AG04449 (cell line): ENCODE measurements around the gene SLC44A1.

Experiments
- CTCF ChIA-PET: fragments of 350-600 bp; formaldehyde crosslinking; extraction: SDS; loops from one replicate; lab custom pipeline; 2021; ENCODE audit warnings: antibody characterized with exemption; lab: Yijun Ruan, JAX
- POLR2A ChIA-PET: fragments of 400-600, 350-600 bp; formaldehyde crosslinking; extraction: SDS; loops from one replicate; lab custom pipeline; 2020; ENCODE audit warnings: antibody characterized with exemption, inconsistent platforms; lab: Yijun Ruan, JAX
- DNase-seq: peaks from one replicate; pipeline ENCODE4 v3.0.0-alpha.2; 2010; ENCODE audit warnings: low read depth, low spot score
- H3K4me3 ChIP-seq: 2 replicates; pipeline ENCODE4 v1.5.1; 2011; ENCODE audit warnings: low read depth, mild to moderate bottlenecking, control low read depth, low read length
- TF ChIP-seq, protein P1 (sequence below): IDR thresholded peaks from one replicate; pipeline ENCODE4 v1.5.1; 2011; ENCODE audit warnings: mild to moderate bottlenecking, moderate library complexity, low read length, control low read depth, inconsistent platforms; ENCODE audit not compliant: insufficient read depth; ENCODE audit errors: missing control alignments

SLC44A1 gene

DNA sequence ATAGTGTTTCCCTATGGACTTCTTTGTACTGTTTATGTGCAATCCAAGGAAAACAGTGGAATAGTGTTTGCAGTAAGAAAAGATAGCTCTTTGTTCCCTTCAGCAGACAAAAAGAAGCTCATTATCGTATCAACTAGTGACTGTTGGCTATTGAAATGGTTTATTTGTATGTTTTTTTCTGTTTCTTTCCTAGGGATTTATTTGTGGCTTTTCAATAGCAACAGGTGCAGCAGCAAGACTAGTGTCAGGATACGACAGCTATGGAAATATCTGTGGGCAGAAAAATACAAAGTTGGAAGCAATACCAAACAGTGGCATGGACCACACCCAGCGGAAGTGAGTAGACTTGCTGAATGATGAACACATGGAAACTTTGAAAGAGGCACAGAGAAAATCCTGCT, 65.1 kb downstream of the SLC44A1 start:
- ChIA-PET POLR2A (no interaction called here), CTCF (interaction anchor here (1.5 kb wide), 1 partner anchor 21 kb away, joined by 3 read pairs; no protein-coding TSS in a partner anchor)
- TF ChIP-seq, protein P1, sequence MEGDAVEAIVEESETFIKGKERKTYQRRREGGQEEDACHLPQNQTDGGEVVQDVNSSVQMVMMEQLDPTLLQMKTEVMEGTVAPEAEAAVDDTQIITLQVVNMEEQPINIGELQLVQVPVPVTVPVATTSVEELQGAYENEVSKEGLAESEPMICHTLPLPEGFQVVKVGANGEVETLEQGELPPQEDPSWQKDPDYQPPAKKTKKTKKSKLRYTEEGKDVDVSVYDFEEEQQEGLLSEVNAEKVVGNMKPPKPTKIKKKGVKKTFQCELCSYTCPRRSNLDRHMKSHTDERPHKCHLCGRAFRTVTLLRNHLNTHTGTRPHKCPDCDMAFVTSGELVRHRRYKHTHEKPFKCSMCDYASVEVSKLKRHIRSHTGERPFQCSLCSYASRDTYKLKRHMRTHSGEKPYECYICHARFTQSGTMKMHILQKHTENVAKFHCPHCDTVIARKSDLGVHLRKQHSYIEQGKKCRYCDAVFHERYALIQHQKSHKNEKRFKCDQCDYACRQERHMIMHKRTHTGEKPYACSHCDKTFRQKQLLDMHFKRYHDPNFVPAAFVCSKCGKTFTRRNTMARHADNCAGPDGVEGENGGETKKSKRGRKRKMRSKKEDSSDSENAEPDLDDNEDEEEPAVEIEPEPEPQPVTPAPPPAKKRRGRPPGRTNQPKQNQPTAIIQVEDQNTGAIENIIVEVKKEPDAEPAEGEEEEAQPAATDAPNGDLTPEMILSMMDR, result no peak
- no peak for DNase-seq
- H3K4me3 ChIP-seq, result no peak overlapping the region

DNA sequence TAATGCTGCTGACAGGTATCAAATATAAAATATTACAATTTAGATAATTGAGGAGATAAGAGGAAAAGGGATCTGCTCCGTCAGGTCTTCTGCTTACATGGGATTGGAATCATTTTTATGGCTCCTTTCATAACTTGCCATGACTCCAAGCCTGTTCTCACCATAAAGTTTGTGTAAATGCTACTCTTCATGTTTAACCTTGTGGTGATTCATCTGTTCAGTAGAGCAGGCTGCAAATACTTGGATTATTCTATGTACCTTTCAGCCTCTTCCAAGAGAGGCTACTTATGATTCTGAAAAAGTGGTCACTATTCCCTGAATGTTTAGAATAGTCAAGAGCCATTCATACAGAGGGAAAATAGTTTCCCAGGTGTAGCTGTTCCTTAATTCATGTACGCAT, 66.9 kb downstream of the SLC44A1 start:
- no peak for DNase-seq
- no peak overlapping the region for H3K4me3 ChIP-seq
- TF ChIP-seq, protein P1, result no peak
- ChIA-PET POLR2A (no interaction called here), CTCF (interaction anchor here (0.6 kb wide), 1 partner anchor 14 kb away, joined by 3 read pairs; no protein-coding TSS in a partner anchor)

DNA sequence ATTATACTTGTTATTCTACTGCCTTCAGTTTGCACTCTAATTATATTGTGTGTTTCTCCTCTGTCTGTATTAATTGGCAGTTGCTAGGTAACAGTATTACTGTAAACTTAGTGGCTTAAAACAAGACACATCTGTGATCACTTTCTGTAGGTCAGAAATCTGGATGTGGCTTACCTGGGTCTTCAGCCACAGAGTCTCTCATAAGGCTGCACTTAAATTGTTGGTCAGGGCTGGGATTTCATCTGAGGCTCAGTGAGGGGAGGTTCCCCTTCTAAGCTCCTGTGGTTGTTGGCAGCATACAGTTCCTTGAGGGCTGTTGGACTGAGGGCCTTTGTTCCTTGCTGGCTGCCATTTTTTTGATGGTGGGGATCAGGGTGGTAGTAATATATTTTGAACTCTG, 68.8 kb downstream of the SLC44A1 start:
- DNase-seq, result no peak
- TF ChIP-seq, protein P1, result no peak
- no peak overlapping the region for H3K4me3 ChIP-seq
- ChIA-PET CTCF (interaction anchor here (0.8 kb wide), 1 partner anchor 12 kb away, joined by 3 read pairs; no protein-coding TSS in a partner anchor), POLR2A (no interaction called here)

DNA sequence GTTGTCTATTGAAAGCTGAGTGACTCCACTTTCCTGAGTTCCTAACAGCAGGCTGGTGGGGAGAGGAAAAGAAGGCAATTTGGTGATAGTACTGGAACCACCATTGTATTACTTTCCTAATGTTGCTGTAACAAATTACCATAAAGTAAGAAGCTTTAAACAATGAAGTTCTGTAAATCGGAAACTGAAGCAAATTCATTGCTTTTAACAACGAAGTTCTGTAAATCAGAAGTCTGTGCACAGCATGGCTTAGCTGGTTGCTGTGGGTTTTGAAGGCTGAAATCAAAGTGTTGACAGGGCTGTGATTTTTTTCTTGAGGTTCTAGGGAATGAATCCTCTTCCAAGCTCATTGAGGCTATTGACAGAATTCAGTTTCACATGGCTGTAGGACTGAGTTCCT, 72.3 kb downstream of the SLC44A1 start:
- TF ChIP-seq, protein P1, result no peak
- no peak overlapping the region for H3K4me3 ChIP-seq
- ChIA-PET CTCF (interaction anchor here (1.9 kb wide), 1 partner anchor 15 kb away, joined by 3 read pairs; no protein-coding TSS in a partner anchor), POLR2A (no interaction called here)
- DNase-seq, result no peak

DNA sequence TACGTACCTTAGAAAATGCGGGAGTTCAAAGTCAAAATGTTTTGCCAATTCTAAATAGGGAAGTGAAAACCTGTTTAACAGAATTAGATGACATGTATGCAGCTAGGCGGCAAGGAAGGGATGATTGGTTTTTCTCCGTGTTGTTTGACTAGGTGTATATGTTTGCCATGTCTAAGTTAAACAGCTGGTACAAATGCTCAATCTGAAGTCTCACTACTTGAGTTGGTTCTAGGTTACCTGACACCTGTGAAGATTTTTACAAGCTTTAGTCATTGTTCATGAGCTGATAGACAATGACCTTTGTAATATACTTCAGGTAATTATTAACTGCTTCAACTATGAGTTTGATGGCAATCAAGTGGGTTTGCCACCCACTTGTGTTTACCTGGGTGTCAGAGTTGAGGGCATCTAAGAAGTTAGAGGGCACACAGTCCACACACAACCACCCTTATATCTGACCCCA, 74.3 kb downstream of the SLC44A1 start:
- DNase-seq, result no peak
- TF ChIP-seq, protein P1, result no peak
- ChIA-PET POLR2A (no interaction called here), CTCF (no interaction called here)
- no peak overlapping the region for H3K4me3 ChIP-seq

DNA sequence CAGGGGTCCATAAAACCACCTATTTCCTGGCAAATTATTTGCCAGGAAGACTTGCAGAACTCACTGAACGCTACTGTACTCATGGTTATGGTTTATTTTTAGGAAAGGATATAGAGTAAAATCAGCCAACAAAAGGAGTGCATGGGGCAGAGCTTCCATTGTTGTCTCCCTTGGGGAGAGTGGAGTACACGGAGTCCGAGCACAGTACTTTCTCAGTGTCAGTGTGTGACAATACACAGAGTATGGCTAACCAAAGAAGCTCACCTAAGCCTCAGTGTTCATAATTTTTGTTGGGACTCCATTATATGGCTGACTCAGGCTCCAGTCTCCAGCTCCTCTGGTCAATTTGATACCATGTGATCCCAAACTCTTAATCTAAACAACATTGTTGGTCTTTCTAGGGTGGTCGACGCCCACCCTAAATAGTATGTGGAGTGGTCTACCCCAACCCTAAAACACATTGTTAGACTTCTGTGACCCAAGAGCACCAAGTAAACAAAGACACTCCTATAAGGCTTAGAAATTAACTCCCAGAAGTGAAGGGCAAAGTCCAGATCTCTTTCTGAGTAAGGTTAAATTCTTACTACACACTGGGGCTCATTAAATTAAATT, 74.9 kb downstream of the SLC44A1 start:
- POLR2A ChIA-PET, result no interaction called here
- DNase-seq, result no peak
- CTCF ChIA-PET, result no interaction called here
- H3K4me3 ChIP-seq, result no peak overlapping the region
- TF ChIP-seq, protein P1, result no peak
